ENCODE measurements around the gene METRNL. TPM values are rescaled to one million over a fixed set of nuclear protein-coding genes. Genes with fewer than 3 reads are reported as not detected.

METRNL gene
- total RNA-seq, 2 experiments from 2014 or later: 4.7 to 5.9 TPM

GRCh38 chr17:83098241-83099085, 19.1 kb downstream of the METRNL start:
- Mint-ChIP-seq H3K27me3 (peaks cover 25% of the 10 kb centered on the region), H3K36me3 (peaks cover 4% of the 10 kb centered on the region), H3K27ac (no peak overlapping the region), H3K4me1 (peaks cover 2% of the 10 kb centered on the region), H3K9me3 (no peaks in the 10 kb centered on the region), H3K4me3 (no peak overlapping the region)
- DNase-seq: no peak

GRCh38 chr17:83099086-83099555, 19.7 kb downstream of the METRNL start:
- no peak for DNase-seq
- Mint-ChIP-seq H3K27me3 (peaks cover 25% of the 10 kb centered on the region), H3K9me3 (no peaks in the 10 kb centered on the region), H3K4me3 (no peak overlapping the region), H3K36me3 (peaks cover 4% of the 10 kb centered on the region), H3K4me1 (peaks cover 2% of the 10 kb centered on the region), H3K27ac (no peak overlapping the region)

- no peaks in the 10 kb centered on the region for H3K9me3 Mint-ChIP-seq
- H3K4me3 Mint-ChIP-seq: no peak overlapping the region
- peaks cover 4% of the 10 kb centered on the region for H3K36me3 Mint-ChIP-seq
- peaks cover 25% of the 10 kb centered on the region for H3K27me3 Mint-ChIP-seq
- peaks cover 2% of the 10 kb centered on the region for H3K4me1 Mint-ChIP-seq
- H3K27ac Mint-ChIP-seq: no peak overlapping the region
- DNase-seq: no peak
Measured at GRCh38 chr17:83099570-83100181, 20.3 kb downstream of the METRNL start.

GRCh38 chr17:83100220-83100852, 20.9 kb downstream of the METRNL start:
- DNase-seq: no peak
- no peak overlapping the region for H3K27ac Mint-ChIP-seq
- H3K36me3 Mint-ChIP-seq: peaks cover 4% of the 10 kb centered on the region
- H3K9me3 Mint-ChIP-seq: no peaks in the 10 kb centered on the region
- H3K4me1 Mint-ChIP-seq: peaks cover 2% of the 10 kb centered on the region
- H3K27me3 Mint-ChIP-seq: peaks cover 25% of the 10 kb centered on the region
- H3K4me3 Mint-ChIP-seq: no peak overlapping the region

- Mint-ChIP-seq H3K9me3 (no peaks in the 10 kb centered on the region), H3K27me3 (peaks cover 25% of the 10 kb centered on the region), H3K4me3 (no peak overlapping the region), H3K4me1 (peaks cover 2% of the 10 kb centered on the region), H3K36me3 (peaks cover under 1% of the 10 kb centered on the region), H3K27ac (no peak overlapping the region)
- no peak for DNase-seq
Measured at GRCh38 chr17:83100853-83101391, 21.5 kb downstream of the METRNL start.

GRCh38 chr17:83101805-83102480, 22.5 kb downstream of the METRNL start:
- H3K4me3 Mint-ChIP-seq: no peak overlapping the region
- no peaks in the 10 kb centered on the region for H3K36me3 Mint-ChIP-seq
- no peaks in the 10 kb centered on the region for H3K9me3 Mint-ChIP-seq
- no peak overlapping the region for H3K27ac Mint-ChIP-seq
- no peak for DNase-seq
- H3K27me3 Mint-ChIP-seq: peaks cover 25% of the 10 kb centered on the region
- peaks cover 2% of the 10 kb centered on the region for H3K4me1 Mint-ChIP-seq

- H3K4me1 Mint-ChIP-seq: peaks cover 2% of the 10 kb centered on the region
- DNase-seq: no peak
- H3K36me3 Mint-ChIP-seq: no peaks in the 10 kb centered on the region
- H3K4me3 Mint-ChIP-seq: no peak overlapping the region
- H3K27me3 Mint-ChIP-seq: peaks cover 30% of the 10 kb centered on the region
- no peaks in the 10 kb centered on the region for H3K9me3 Mint-ChIP-seq
- H3K27ac Mint-ChIP-seq: no peak overlapping the region
Measured at GRCh38 chr17:83103200-83103942, 24.0 kb downstream of the METRNL start.

- no peaks in the 10 kb centered on the region for H3K9me3 Mint-ChIP-seq
- H3K27ac Mint-ChIP-seq: no peak overlapping the region
- H3K4me1 Mint-ChIP-seq: peaks cover 2% of the 10 kb centered on the region
- no peak overlapping the region for H3K4me3 Mint-ChIP-seq
- H3K36me3 Mint-ChIP-seq: no peaks in the 10 kb centered on the region
- DNase-seq: no peak
- peaks cover 30% of the 10 kb centered on the region for H3K27me3 Mint-ChIP-seq
Measured at GRCh38 chr17:83103943-83104311, 24.5 kb downstream of the METRNL start.

- no peak for DNase-seq
- peaks cover 2% of the 10 kb centered on the region for H3K4me1 Mint-ChIP-seq
- no peaks in the 10 kb centered on the region for H3K36me3 Mint-ChIP-seq
- no peaks in the 10 kb centered on the region for H3K9me3 Mint-ChIP-seq
- no peak overlapping the region for H3K4me3 Mint-ChIP-seq
- H3K27me3 Mint-ChIP-seq: peaks cover 22% of the 10 kb centered on the region
- no peak overlapping the region for H3K27ac Mint-ChIP-seq
Measured at GRCh38 chr17:83104577-83105505, 25.4 kb downstream of the METRNL start.

GRCh38 chr17:83105512-83105911, 26.1 kb downstream of the METRNL start:
- DNase-seq: no peak
- Mint-ChIP-seq H3K4me1 (no peaks in the 10 kb centered on the region), H3K4me3 (no peak overlapping the region), H3K9me3 (no peaks in the 10 kb centered on the region), H3K36me3 (no peaks in the 10 kb centered on the region), H3K27me3 (peaks cover 19% of the 10 kb centered on the region), H3K27ac (no peak overlapping the region)

GRCh38 chr17:83106056-83106588, 26.7 kb downstream of the METRNL start:
- no peak overlapping the region for H3K27ac Mint-ChIP-seq

GRCh38 chr17:83106913-83107655, 27.7 kb downstream of the METRNL start:
- no peak for DNase-seq
- Mint-ChIP-seq H3K27me3 (peaks cover 8% of the 10 kb centered on the region), H3K4me1 (no peaks in the 10 kb centered on the region), H3K4me3 (no peak overlapping the region), H3K27ac (no peak overlapping the region), H3K36me3 (no peaks in the 10 kb centered on the region), H3K9me3 (no peaks in the 10 kb centered on the region)

More at GRCh38 chr17:83106056-83106588, 26.7 kb downstream of the METRNL start:
- Mint-ChIP-seq H3K27me3 (peaks cover 13% of the 10 kb centered on the region), H3K9me3 (no peaks in the 10 kb centered on the region), H3K4me1 (no peaks in the 10 kb centered on the region), H3K36me3 (no peaks in the 10 kb centered on the region), H3K4me3 (no peak overlapping the region)
- no peak for DNase-seq

GRCh38 chr17:83107656-83108048, 28.2 kb downstream of the METRNL start:
- Mint-ChIP-seq H3K9me3 (no peaks in the 10 kb centered on the region), H3K4me1 (no peaks in the 10 kb centered on the region), H3K27ac (no peak overlapping the region), H3K4me3 (no peak overlapping the region), H3K27me3 (peaks cover 8% of the 10 kb centered on the region), H3K36me3 (no peaks in the 10 kb centered on the region)
- DNase-seq: no peak
